NCI-H524 (cell line): ENCODE data around the gene PNRC2.

Experiments used
- DNase-seq, 2 experiments: peaks; one replicate each; lab custom pipeline; 2025; lab: John Stamatoyannopoulos, UW

PNRC2 gene

GRCh38 chr1:23959461-23960290, at the start of gene PNRC2:
Gene PNRC2 (plus strand): TSS chr1:23959828. CDS start chr1:23961458, 1,630 bp downstream.
- peak; percentile 88 to 90 for DNase-seq

GRCh38 chr1:23910144-23910543, 49.5 kb upstream of the PNRC2 start:
- no peak for DNase-seq

GRCh38 chr1:23910553-23911246, 48.9 kb upstream of the PNRC2 start:
- peak in 1 of 2 experiments; percentile 46 for DNase-seq

GRCh38 chr1:23911921-23912320, 47.7 kb upstream of the PNRC2 start:
- DNase-seq: no peak

GRCh38 chr1:23913212-23913880, 46.3 kb upstream of the PNRC2 start, which contains the start of gene CNR2:
Gene CNR2 (minus strand): TSS chr1:23913362. CDS start chr1:23875617, 37,745 bp downstream.
- DNase-seq: no peak

- DNase-seq: no peak
These were observed 44.7 kb upstream of the PNRC2 start for GRCh38 chr1:23914921-23915320.

GRCh38 chr1:23915466-23915865, 44.2 kb upstream of the PNRC2 start:
- no peak for DNase-seq

GRCh38 chr1:23916209-23917131, 43.2 kb upstream of the PNRC2 start:
- peak; percentile 62 to 84 for DNase-seq

GRCh38 chr1:23922321-23922943, 37.2 kb upstream of the PNRC2 start:
- DNase-seq: no peak

- DNase-seq: no peak
These were observed 35.8 kb upstream of the PNRC2 start for GRCh38 chr1:23923592-23924499.

- no peak for DNase-seq
These were observed 35.0 kb upstream of the PNRC2 start for GRCh38 chr1:23924601-23925000.

- no peak for DNase-seq
These were observed 34.3 kb upstream of the PNRC2 start for GRCh38 chr1:23925279-23925678.

GRCh38 chr1:23927097-23927496, 32.5 kb upstream of the PNRC2 start:
- DNase-seq: no peak

GRCh38 chr1:23928789-23929188, 30.8 kb upstream of the PNRC2 start:
- DNase-seq: no peak

- DNase-seq: no peak
These were observed 29.4 kb upstream of the PNRC2 start for GRCh38 chr1:23930270-23930669.

- DNase-seq: no peak
These were observed 28.7 kb upstream of the PNRC2 start for GRCh38 chr1:23930861-23931490.

- DNase-seq: no peak
These were observed 28.1 kb upstream of the PNRC2 start for GRCh38 chr1:23931491-23931880.

- no peak for DNase-seq
These were observed 23.0 kb upstream of the PNRC2 start for GRCh38 chr1:23936481-23937176.

- DNase-seq: no peak
These were observed 12.3 kb upstream of the PNRC2 start for GRCh38 chr1:23947366-23947765.
